ENCODE measurements around the gene STX1B.

Gene STX1B

GRCh38 chr16:30965436-30965835 lies 45.0 kb downstream of the STX1B start:
- Histone ChIP-seq H3K9me3 (no peaks in the 10 kb centered on the region), H3K27ac (no peak overlapping the region), H3K27me3 (no peaks in the 10 kb centered on the region), H3K4me1 (ENCODE audit: control insufficient read depth in 1 of 2, insufficient read depth in 1 of 2, low read depth in 1 of 2, low read length in 1 of 2) (no peaks in the 10 kb centered on the region), H3K4me3 (ENCODE audit: low read depth in 1 of 2, low read length in 1 of 2) (no peak overlapping the region), H3K36me3 (peaks cover 69% of the 10 kb centered on the region)
- no peak for TF ChIP-seq CTCF (IDR thresholded peaks at IDR 0.05)

- no peaks in the 10 kb centered on the region for H3K27me3 ChIP-seq
- H3K27ac ChIP-seq, result no peak overlapping the region
- no peak overlapping the region for H3K4me3 ChIP-seq (ENCODE audit: low read depth in 1 of 2, low read length in 1 of 2)
- H3K4me1 ChIP-seq (ENCODE audit: control insufficient read depth in 1 of 2, insufficient read depth in 1 of 2, low read depth in 1 of 2, low read length in 1 of 2), result no peaks in the 10 kb centered on the region
- no peak for TF ChIP-seq CTCF (IDR thresholded peaks at IDR 0.05)
- peaks cover 64% of the 10 kb centered on the region for H3K36me3 ChIP-seq
- H3K9me3 ChIP-seq, result no peaks in the 10 kb centered on the region
Observed at GRCh38 chr16:30964574-30965226, 45.7 kb downstream of the STX1B start.

GRCh38 chr16:30963925-30964511 lies 46.4 kb downstream of the STX1B start:
- Histone ChIP-seq H3K9me3 (no peaks in the 10 kb centered on the region), H3K4me3 (ENCODE audit: low read depth in 1 of 2, low read length in 1 of 2) (no peak overlapping the region), H3K27ac (no peak overlapping the region), H3K27me3 (no peaks in the 10 kb centered on the region), H3K36me3 (peaks cover 57% of the 10 kb centered on the region), H3K4me1 (ENCODE audit: control insufficient read depth in 1 of 2, insufficient read depth in 1 of 2, low read depth in 1 of 2, low read length in 1 of 2) (no peaks in the 10 kb centered on the region)
- no peak for TF ChIP-seq CTCF (IDR thresholded peaks at IDR 0.05)

GRCh38 chr16:30961384-30961783 lies 49.1 kb downstream of the STX1B start:
- Histone ChIP-seq H3K4me1 (ENCODE audit: control insufficient read depth in 1 of 2, insufficient read depth in 1 of 2, low read depth in 1 of 2, low read length in 1 of 2) (peaks cover 11 to 16% of the 10 kb centered on the region in 2 experiments), H3K4me3 (ENCODE audit: low read depth in 1 of 2, low read length in 1 of 2) (no peak overlapping the region), H3K36me3 (peaks cover 41% of the 10 kb centered on the region), H3K27ac (no peak overlapping the region), H3K27me3 (no peaks in the 10 kb centered on the region), H3K9me3 (no peaks in the 10 kb centered on the region)
- no peak for TF ChIP-seq CTCF (IDR thresholded peaks at IDR 0.05)

DNA sequence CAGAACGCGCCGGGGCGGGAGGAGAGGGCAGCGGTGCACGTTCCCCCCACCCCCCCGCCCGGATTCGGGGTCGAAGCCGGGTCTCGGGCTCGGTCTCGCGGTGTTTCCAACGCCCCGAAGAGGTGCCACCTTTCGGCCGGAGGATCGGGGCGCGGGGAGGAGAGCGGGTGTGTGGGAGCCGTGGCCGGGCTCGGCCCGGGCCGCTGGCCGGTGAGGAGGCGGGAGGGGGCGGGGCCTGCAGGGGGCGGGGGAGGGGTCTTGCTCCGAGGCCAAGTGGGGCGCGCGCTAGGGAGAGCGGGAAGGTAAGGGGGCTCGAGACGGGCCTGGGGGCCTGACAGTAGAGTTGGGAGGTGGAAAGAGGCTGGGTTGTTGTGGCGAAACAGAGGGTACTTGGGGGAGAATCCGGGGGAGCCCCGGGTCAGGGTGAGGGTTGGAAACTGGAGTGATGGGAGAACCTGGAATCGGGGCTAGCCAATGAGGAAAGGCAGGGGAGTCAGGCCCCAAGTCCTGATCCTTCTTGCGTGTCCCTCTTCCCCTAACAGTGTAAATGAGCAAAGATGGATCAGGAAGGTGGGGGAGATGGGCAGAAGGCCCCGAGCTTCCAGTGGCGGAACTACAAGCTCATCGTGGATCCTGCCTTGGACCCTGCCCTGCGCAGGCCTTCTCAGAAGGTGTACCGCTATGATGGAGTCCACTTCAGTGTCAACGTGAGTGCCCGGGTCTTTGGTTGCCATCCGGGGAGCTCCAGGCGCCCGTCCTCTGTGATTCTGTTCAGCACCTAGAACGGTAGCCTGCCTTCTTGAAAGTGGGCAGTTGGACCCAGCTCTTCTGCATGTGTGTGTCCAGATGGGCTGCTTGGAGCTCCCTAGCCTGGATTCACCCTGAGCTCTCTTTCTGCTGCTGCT lies 52.0 kb downstream of the STX1B start:
- Histone ChIP-seq H3K9me3 (no peaks in the 10 kb centered on the region), H3K27me3 (no peaks in the 10 kb centered on the region), H3K36me3 (peaks cover 29% of the 10 kb centered on the region), H3K4me1 (ENCODE audit: control insufficient read depth in 1 of 2, insufficient read depth in 1 of 2, low read depth in 1 of 2, low read length in 1 of 2) (peaks cover 16 to 17% of the 10 kb centered on the region in 2 experiments), H3K4me3 (ENCODE audit: low read depth in 1 of 2, low read length in 1 of 2) (peak overlapping the region; percentile 80 to 89), H3K27ac (peak overlapping the region; percentile 98)
- no peak for TF ChIP-seq CTCF (IDR thresholded peaks at IDR 0.05)
